Sigmoid colon (tissue), 7 donors: Measurements from ENCODE around the gene KDM6A. TPM values are rescaled to one million over a fixed set of nuclear protein-coding genes. Genes with fewer than 3 reads are reported as not detected.

Source experiments
- DNase-seq: peaks from one replicate; pipeline ENCODE4 v3.0.0-alpha.2; 2019
- H3K27ac ChIP-seq, 4 donors: fragments of 200-600 bp; sonication (generic); one replicate each; pipeline ENCODE4 v1.5.1; 2016 to 2019; ENCODE audit warnings: mild to moderate bottlenecking in 1 of 4
- H3K27me3 ChIP-seq, 3 donors: fragments of 200-600 bp; sonication (generic); one replicate each; pipeline ENCODE4 v1.5.1; 2019; ENCODE audit warnings: mild to moderate bottlenecking in 1 of 3
- H3K36me3 ChIP-seq, 4 donors: fragments of 200-600 bp; sonication (generic); one replicate each; pipeline ENCODE4 v1.5.1; 2016 to 2019
- H3K4me1 ChIP-seq, 4 donors: fragments of 200-600 bp; sonication (generic); one replicate each; pipeline ENCODE4 v1.5.1; 2017 to 2019
- H3K4me3 ChIP-seq, 4 donors: fragments of 200-600 bp; sonication (generic); one replicate each; pipeline ENCODE4 v1.5.1; 2017 to 2019; ENCODE audit warnings: mild to moderate bottlenecking in 2 of 4, moderate library complexity in 1 of 4
- H3K9me3 ChIP-seq, 4 donors: fragments of 200-600 bp in 3 of 4; sonication (generic) in 3 of 4; one replicate each; pipeline versions ENCODE4 v1.5.1 to v1.6.1; 2013 to 2019
- EP300 ChIP-seq, 4 donors: sonication (generic); formaldehyde crosslinking; IDR thresholded peaks; one replicate each; pipeline ENCODE4 v1.6.1; 2017; ENCODE audit warnings: antibody characterized with exemption in 4 of 4
- POLR2A ChIP-seq, 2 donors: fragments of 450-650 bp; IDR thresholded peaks; one replicate each; pipeline ENCODE4 v1.6.1; 2016; ENCODE audit warnings: antibody characterized with exemption in 2 of 2, mild to moderate bottlenecking in 2 of 2, moderate library complexity in 2 of 2
- POLR2AphosphoS5 ChIP-seq, 4 donors: sonication (generic); formaldehyde crosslinking; IDR thresholded peaks; one replicate each; pipeline ENCODE4 v1.6.1; 2017; ENCODE audit warnings: antibody characterized with exemption in 4 of 4
- WGBS, 2 donors: extraction: QIAGEN DNeasy Blood & Tissue Kit; methylation state at CpG; one replicate each; pipeline ENCODE4 v1.1.7; 2013; 5-methylcytosine and 5-hydroxymethylcytosine counted together
- intact Hi-C: fragments of 100-400 bp; cut with DNase I; formaldehyde crosslinking; loops from one replicate; pipeline ENCODE4 v1.15.1; 2023
- polyA plus RNA-seq, 3 donors: library from polyadenylated mRNA; stranded (reverse); fragments of 200-250 nt; gene quantifications; one replicate each; pipeline ENCODE4 v1.2.3, GENCODE V29; 2013
- total RNA-seq, 4 donors: library from RNA; depleted of rRNA; stranded (reverse); fragments of >200 nt; gene quantifications; one replicate each; pipeline ENCODE4 v1.1.0, GENCODE V29; 2016
- TF ChIP-seq, protein P1 (sequence below), 4 experiments: fragments of 450-650 bp in 3 of 4; fragments of 200-600 bp in 1 of 4; IDR thresholded peaks; one replicate each; pipeline ENCODE4 v1.5.1; 2016 to 2019; ENCODE audit warnings: antibody characterized with exemption in 4 of 4, mild to moderate bottlenecking in 3 of 4, moderate library complexity in 2 of 4
- donor health status: healthy with polysubstance abuse.
- donor health status: Bipolar disorder and iron deficiency.
- donor health status: healthy.

Gene KDM6A
- total and polyA plus RNA-seq, 7 donors = 8.6 to 35.7 (median 17.9) TPM

DNA sequence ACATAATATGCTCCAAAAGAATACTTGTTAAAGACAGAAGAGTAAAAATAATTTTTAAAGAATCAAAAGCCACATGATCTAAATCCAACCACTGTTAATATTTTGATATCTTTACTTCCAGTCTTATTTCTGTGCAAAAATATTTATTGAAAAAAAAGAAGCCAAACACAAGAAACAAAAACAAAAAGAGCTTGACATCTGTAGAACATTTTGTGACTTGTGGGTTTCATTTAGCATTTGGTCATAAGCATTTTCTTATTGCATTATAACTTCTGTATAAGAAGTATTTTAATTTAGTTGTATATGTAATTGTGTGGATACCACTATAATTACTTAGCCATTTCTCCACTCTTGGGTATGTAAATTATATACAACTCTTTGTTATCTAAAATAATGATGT lies 264.5 kb downstream of the KDM6A start:
- no peaks in the 10 kb centered on the region for H3K9me3 ChIP-seq
- H3K27ac ChIP-seq = no peak overlapping the region
- no peaks in the 10 kb centered on the region for H3K36me3 ChIP-seq
- DNase-seq = no peak
- no peaks in the 10 kb centered on the region for H3K27me3 ChIP-seq
- H3K4me1 ChIP-seq = peaks cover 0 to 7% (median under 1%) of the 10 kb centered on the region in 4 donors
- no peak for TF ChIP-seq EP300 (IDR thresholded peaks at IDR 0.05)
- no peak for TF ChIP-seq POLR2A (IDR thresholded peaks at IDR 0.05)
- TF ChIP-seq, protein P1, sequence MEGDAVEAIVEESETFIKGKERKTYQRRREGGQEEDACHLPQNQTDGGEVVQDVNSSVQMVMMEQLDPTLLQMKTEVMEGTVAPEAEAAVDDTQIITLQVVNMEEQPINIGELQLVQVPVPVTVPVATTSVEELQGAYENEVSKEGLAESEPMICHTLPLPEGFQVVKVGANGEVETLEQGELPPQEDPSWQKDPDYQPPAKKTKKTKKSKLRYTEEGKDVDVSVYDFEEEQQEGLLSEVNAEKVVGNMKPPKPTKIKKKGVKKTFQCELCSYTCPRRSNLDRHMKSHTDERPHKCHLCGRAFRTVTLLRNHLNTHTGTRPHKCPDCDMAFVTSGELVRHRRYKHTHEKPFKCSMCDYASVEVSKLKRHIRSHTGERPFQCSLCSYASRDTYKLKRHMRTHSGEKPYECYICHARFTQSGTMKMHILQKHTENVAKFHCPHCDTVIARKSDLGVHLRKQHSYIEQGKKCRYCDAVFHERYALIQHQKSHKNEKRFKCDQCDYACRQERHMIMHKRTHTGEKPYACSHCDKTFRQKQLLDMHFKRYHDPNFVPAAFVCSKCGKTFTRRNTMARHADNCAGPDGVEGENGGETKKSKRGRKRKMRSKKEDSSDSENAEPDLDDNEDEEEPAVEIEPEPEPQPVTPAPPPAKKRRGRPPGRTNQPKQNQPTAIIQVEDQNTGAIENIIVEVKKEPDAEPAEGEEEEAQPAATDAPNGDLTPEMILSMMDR (IDR thresholded peaks at IDR 0.05) = no peak
- no peak for TF ChIP-seq POLR2AphosphoS5 (IDR thresholded peaks at IDR 0.05)
- intact Hi-C loops = no loop called here
- no peak overlapping the region for H3K4me3 ChIP-seq

DNA sequence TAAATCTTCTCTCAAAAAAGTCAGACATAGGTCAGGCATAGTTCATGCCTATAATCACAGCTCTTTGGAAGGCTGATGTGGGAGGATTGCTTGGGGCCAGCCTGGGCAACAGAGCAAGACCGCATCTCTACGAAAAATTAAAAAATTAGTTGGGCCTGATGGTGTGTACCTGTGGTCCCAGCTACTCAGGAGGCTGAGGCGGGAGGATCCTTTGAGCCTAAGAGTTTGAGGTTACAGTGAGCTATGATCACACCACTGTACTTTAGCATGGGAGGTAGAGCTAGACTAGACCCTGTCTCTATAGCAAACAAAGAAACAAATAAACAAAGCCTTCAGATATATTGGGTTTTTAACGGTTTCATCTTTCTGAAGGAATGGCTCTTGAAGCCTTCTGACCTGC lies 265.5 kb downstream of the KDM6A start:
- Histone ChIP-seq H3K27me3 (no peaks in the 10 kb centered on the region), H3K9me3 (no peaks in the 10 kb centered on the region), H3K36me3 (no peaks in the 10 kb centered on the region), H3K4me3 (no peak overlapping the region), H3K4me1 (peaks cover 0 to 7% (median under 1%) of the 10 kb centered on the region in 4 donors), H3K27ac (no peak overlapping the region)
- WGBS, 2 donors = 92 to 93% methylated on average over 4 of the region's 4 CpGs
- intact Hi-C loops = no loop called here
- no peak for DNase-seq
- no peak for TF ChIP-seq POLR2AphosphoS5 (IDR thresholded peaks at IDR 0.05)
- TF ChIP-seq POLR2A (IDR thresholded peaks at IDR 0.05) = no peak
- TF ChIP-seq, protein P1 (IDR thresholded peaks at IDR 0.05) = no peak
- TF ChIP-seq EP300 (IDR thresholded peaks at IDR 0.05) = no peak

DNA sequence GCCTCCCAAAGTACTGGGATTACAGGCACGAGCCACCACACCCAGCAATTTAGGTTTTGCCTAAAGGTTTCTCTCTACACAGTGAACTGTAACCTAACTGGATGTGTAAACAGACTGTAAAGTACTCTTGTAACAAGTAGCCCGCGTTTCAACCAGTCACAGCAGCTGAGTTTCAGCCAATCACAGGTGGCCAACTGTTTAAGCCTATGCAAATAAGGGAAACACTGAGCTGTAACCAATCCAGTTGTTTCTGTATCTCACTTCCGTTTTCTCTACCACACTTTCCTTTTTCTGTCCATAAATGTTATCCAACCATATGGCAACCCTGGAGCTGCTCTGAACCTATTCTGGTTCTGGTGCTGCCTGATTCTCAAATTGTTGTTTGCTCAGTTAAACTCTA lies 267.8 kb downstream of the KDM6A start:
- no peaks in the 10 kb centered on the region for H3K36me3 ChIP-seq
- no peaks in the 10 kb centered on the region for H3K4me1 ChIP-seq
- 63 to 85% methylated on average over 4 of the region's 4 CpGs for WGBS, 2 donors
- TF ChIP-seq, protein P1 (IDR thresholded peaks at IDR 0.05) = no peak
- TF ChIP-seq POLR2AphosphoS5 (IDR thresholded peaks at IDR 0.05) = no peak
- TF ChIP-seq EP300 (IDR thresholded peaks at IDR 0.05) = no peak
- no peak for TF ChIP-seq POLR2A (IDR thresholded peaks at IDR 0.05)
- intact Hi-C loops = no loop called here
- H3K4me3 ChIP-seq = no peak overlapping the region
- DNase-seq = no peak
- no peaks in the 10 kb centered on the region for H3K27me3 ChIP-seq
- no peak overlapping the region for H3K27ac ChIP-seq
- H3K9me3 ChIP-seq = no peaks in the 10 kb centered on the region

DNA sequence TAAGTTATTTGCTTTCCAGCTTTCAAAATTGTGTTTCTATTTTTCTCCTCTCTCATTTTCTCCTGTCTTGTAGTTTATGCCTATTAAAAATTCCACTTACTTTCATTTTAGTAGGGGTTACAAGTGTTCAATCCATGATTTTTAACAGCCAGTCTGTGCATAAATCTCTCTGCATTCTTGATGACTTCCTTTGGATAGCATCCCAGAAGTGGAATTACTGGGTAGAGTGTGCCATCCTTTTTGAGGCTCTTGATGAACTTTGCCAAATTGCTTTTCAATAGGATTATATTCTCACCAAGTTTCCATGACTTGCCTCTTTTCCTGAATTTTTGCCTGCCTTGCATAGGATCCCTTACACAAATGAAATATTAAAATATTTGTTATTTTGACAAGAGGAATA lies 269.2 kb downstream of the KDM6A start:
- Histone ChIP-seq H3K4me3 (no peak overlapping the region), H3K27ac (no peak overlapping the region), H3K27me3 (no peaks in the 10 kb centered on the region), H3K4me1 (no peaks in the 10 kb centered on the region), H3K9me3 (no peaks in the 10 kb centered on the region), H3K36me3 (no peaks in the 10 kb centered on the region)
- intact Hi-C loops = no loop called here
- DNase-seq = no peak
- TF ChIP-seq POLR2AphosphoS5 (IDR thresholded peaks at IDR 0.05) (no peak), POLR2A (IDR thresholded peaks at IDR 0.05) (no peak), EP300 (IDR thresholded peaks at IDR 0.05) (no peak)
- TF ChIP-seq, protein P1 (IDR thresholded peaks at IDR 0.05) = no peak

DNA sequence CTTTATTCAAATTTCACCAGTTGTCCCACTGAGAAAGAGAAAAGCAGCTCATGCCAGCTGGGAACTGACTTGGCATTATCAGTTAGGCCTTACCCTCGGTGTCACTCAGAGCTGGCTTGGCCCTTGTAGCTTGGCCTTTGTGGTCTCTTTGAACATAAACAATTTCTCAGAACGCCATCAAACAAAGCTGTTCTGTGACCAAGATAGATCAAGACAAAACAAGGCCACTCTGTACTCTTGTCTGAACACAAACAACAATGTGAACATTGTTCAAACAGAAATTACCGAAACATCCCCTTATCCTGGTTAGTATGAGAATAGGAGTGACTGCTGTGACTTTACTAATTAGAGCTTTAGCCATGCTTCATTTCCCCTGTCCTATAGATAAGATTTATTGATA lies 270.5 kb downstream of the KDM6A start:
- Histone ChIP-seq H3K4me3 (no peak overlapping the region), H3K4me1 (no peaks in the 10 kb centered on the region), H3K9me3 (no peaks in the 10 kb centered on the region), H3K27me3 (no peaks in the 10 kb centered on the region), H3K36me3 (no peaks in the 10 kb centered on the region), H3K27ac (no peak overlapping the region)
- TF ChIP-seq POLR2AphosphoS5 (IDR thresholded peaks at IDR 0.05) (no peak), EP300 (IDR thresholded peaks at IDR 0.05) (no peak), POLR2A (IDR thresholded peaks at IDR 0.05) (no peak)
- TF ChIP-seq, protein P1 (IDR thresholded peaks at IDR 0.05) = no peak
- 60 to 79% methylated on average over 3 of the region's 3 CpGs for WGBS, 2 donors
- DNase-seq = no peak
- intact Hi-C loops = no loop called here
